HepG2 (cell line): ENCODE data around the gene SLC1A4. TPM values are rescaled to one million over a fixed set of nuclear protein-coding genes. Genes with fewer than 3 reads are reported as not detected.

Experiments used
- FOSL2 ChIP-seq: sonication (generic); formaldehyde crosslinking; IDR thresholded peaks from 2 replicates; pipeline ENCODE4 v1.4.0; 2020; ENCODE audit warnings: missing genetic modification reagents
- FOXO1 ChIP-seq: sonication (generic); formaldehyde crosslinking; IDR thresholded peaks from 2 replicates; pipeline ENCODE4 v1.4.0; 2020; ENCODE audit warnings: missing genetic modification reagents
- GPN1 ChIP-seq: sonication (generic); formaldehyde crosslinking; IDR thresholded peaks from 2 replicates; pipeline ENCODE4 v1.5.1; 2020; ENCODE audit warnings: missing genetic modification reagents, borderline replicate concordance
- HDAC1 ChIP-seq: sonication (generic); formaldehyde crosslinking; IDR thresholded peaks from 2 replicates; pipeline ENCODE4 v1.5.1; 2020; ENCODE audit warnings: mild to moderate bottlenecking, missing genetic modification reagents
- HHEX ChIP-seq: IDR thresholded peaks from 2 replicates; pipeline ENCODE4 v1.6.1; 2016; ENCODE audit warnings: control low read depth
- MATR3 ChIP-seq: sonication (generic); formaldehyde crosslinking; IDR thresholded peaks from 2 replicates; pipeline ENCODE4 v1.4.0; 2020; ENCODE audit warnings: missing genetic modification reagents
- NFE2 ChIP-seq: sonication (generic); formaldehyde crosslinking; IDR thresholded peaks from 2 replicates; pipeline ENCODE4 v1.4.0; 2020; ENCODE audit warnings: missing genetic modification reagents
- PHF8 ChIP-seq: sonication (generic); formaldehyde crosslinking; IDR thresholded peaks from 2 replicates; pipeline ENCODE4 v1.5.0; 2020; ENCODE audit warnings: missing genetic modification reagents
- SMAD1 ChIP-seq: sonication (generic); formaldehyde crosslinking; IDR thresholded peaks from 2 replicates; pipeline ENCODE4 v1.4.0; 2020; ENCODE audit warnings: missing genetic modification reagents, low read depth, mild to moderate bottlenecking, borderline replicate concordance
- SMARCC2 ChIP-seq: fragments of 450-650 bp; IDR thresholded peaks from 2 replicates; pipeline ENCODE4 v1.6.1; 2017; ENCODE audit warnings: antibody characterized with exemption, mild to moderate bottlenecking
- ZFY ChIP-seq: sonication (generic); formaldehyde crosslinking; IDR thresholded peaks from 2 replicates; pipeline ENCODE4 v1.4.0; 2020; ENCODE audit warnings: missing genetic modification reagents
- ZNF143 ChIP-seq: sonication (generic); formaldehyde crosslinking; IDR thresholded peaks from 2 replicates; pipeline ENCODE4 v1.4.0; 2020; ENCODE audit warnings: missing genetic modification reagents
- ZSCAN30 ChIP-seq: sonication (generic); formaldehyde crosslinking; IDR thresholded peaks from 2 replicates; pipeline ENCODE4 v1.5.0; 2020; ENCODE audit warnings: mild to moderate bottlenecking, missing genetic modification reagents
- polyA plus RNA-seq, 8 experiments: library from polyadenylated mRNA; depleted of rRNA in 3 of 8; stranded (reverse) in 7 of 8; unstranded in 1 of 8; fragments of >200 nt; fragmentation: Illumina TruSeq in 4 of 8; extraction: Trizol in 4 of 8; gene quantifications; 2 replicates each; pipeline versions ENCODE4 v1.2.1 to v1.2.3, GENCODE V29; 2011 to 2016; ENCODE audit warnings: low read depth in 4 of 8, missing spikeins in 1 of 8, mixed read lengths in 1 of 8; ENCODE audit not compliant: insufficient read depth in 1 of 8
- total RNA-seq, 5 experiments: library from RNA; depleted of rRNA; stranded (reverse); fragments of >200 nt; fragmentation: Illumina TruSeq; extraction: Trizol; gene quantifications; 2 replicates each; pipeline ENCODE4 v1.2.3, GENCODE V29; 2016; ENCODE audit warnings: low read depth in 1 of 5
- TF ChIP-seq, protein P1 (sequence below): sonication (generic); formaldehyde crosslinking; IDR thresholded peaks from 2 replicates; pipeline ENCODE4 v1.8.1; 2022; ENCODE audit warnings: low read depth, mild to moderate bottlenecking, missing genetic modification reagents
- TF ChIP-seq, protein P2 (sequence below): sonication (generic); formaldehyde crosslinking; IDR thresholded peaks from 2 replicates; pipeline ENCODE4 v1.4.0; 2020; ENCODE audit warnings: missing genetic modification reagents, mild to moderate bottlenecking, borderline replicate concordance
- TF ChIP-seq, protein P3 (sequence below): sonication (generic); formaldehyde crosslinking; IDR thresholded peaks from 2 replicates; pipeline ENCODE4 v1.4.0; 2020; ENCODE audit warnings: mild to moderate bottlenecking, missing genetic modification reagents
- TF ChIP-seq, protein P4 (sequence below): sonication (generic); formaldehyde crosslinking; IDR thresholded peaks from 2 replicates; pipeline ENCODE4 v1.5.0; 2020; ENCODE audit warnings: mild to moderate bottlenecking, missing genetic modification reagents, borderline replicate concordance
- TF ChIP-seq, protein P5 (sequence below): sonication (generic); formaldehyde crosslinking; conservative IDR thresholded peaks from 2 replicates; pipeline ENCODE4 v1.4.0; 2020; ENCODE audit warnings: missing genetic modification reagents

SLC1A4 gene
- total and polyA plus RNA-seq, 2 of the 13 experiments (the other 11 are each of a cell fraction or from before 2014, with no cell fraction given) = 21.0 to 39.6 TPM

DNA sequence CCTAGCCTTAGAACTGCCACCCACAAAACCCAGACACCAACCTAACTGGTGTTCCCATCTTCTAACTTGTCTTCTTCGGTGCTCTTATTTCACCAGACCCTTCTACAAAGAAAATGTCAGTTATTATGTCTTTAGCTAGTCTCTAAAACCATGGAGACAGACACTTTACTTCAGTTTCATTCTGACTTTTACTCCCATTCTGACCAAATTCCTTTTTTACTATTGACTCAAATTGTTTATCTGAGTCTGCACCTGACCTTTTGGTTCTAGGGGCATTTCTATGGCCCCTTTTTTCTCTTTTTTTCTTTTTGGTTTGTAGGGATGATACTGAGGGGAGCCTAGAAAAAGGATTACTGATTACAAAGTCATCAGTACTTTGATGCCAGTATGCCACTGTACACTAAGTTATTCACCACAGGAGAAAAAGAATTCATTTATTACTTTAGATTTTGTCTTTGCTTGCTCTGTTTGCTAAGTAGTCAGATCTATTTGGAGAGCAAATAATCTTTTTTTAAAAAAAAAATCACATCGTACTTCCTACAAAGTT lies 6.8 kb upstream of the SLC1A4 start (continued):
- TF ChIP-seq, protein P1, sequence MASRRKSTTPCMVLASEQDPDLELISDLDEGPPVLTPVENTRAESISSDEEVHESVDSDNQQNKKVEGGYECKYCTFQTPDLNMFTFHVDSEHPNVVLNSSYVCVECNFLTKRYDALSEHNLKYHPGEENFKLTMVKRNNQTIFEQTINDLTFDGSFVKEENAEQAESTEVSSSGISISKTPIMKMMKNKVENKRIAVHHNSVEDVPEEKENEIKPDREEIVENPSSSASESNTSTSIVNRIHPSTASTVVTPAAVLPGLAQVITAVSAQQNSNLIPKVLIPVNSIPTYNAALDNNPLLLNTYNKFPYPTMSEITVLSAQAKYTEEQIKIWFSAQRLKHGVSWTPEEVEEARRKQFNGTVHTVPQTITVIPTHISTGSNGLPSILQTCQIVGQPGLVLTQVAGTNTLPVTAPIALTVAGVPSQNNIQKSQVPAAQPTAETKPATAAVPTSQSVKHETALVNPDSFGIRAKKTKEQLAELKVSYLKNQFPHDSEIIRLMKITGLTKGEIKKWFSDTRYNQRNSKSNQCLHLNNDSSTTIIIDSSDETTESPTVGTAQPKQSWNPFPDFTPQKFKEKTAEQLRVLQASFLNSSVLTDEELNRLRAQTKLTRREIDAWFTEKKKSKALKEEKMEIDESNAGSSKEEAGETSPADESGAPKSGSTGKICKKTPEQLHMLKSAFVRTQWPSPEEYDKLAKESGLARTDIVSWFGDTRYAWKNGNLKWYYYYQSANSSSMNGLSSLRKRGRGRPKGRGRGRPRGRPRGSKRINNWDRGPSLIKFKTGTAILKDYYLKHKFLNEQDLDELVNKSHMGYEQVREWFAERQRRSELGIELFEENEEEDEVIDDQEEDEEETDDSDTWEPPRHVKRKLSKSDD (CRISPR knock-in tag) = no peak
- TF ChIP-seq, protein P2, sequence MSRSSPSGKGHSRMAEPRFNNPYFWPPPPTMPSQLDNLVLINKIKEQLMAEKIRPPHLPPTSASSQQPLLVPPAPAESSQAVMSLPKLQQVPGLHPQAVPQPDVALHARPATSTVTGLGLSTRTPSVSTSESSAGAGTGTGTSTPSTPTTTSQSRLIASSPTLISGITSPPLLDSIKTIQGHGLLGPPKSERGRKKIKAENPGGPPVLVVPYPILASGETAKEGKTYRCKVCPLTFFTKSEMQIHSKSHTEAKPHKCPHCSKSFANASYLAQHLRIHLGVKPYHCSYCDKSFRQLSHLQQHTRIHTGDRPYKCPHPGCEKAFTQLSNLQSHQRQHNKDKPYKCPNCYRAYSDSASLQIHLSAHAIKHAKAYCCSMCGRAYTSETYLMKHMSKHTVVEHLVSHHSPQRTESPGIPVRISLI (CRISPR knock-in tag) = peak; percentile 93
- TF ChIP-seq MATR3 (CRISPR knock-in tag) = no peak
- TF ChIP-seq, protein P3, sequence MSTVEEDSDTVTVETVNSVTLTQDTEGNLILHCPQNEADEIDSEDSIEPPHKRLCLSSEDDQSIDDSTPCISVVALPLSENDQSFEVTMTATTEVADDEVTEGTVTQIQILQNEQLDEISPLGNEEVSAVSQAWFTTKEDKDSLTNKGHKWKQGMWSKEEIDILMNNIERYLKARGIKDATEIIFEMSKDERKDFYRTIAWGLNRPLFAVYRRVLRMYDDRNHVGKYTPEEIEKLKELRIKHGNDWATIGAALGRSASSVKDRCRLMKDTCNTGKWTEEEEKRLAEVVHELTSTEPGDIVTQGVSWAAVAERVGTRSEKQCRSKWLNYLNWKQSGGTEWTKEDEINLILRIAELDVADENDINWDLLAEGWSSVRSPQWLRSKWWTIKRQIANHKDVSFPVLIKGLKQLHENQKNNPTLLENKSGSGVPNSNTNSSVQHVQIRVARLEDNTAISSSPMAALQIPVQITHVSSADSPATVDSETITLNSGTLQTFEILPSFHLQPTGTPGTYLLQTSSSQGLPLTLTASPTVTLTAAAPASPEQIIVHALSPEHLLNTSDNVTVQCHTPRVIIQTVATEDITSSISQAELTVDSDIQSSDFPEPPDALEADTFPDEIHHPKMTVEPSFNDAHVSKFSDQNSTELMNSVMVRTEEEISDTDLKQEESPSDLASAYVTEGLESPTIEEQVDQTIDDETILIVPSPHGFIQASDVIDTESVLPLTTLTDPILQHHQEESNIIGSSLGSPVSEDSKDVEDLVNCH (CRISPR knock-in tag) = no peak
- no peak for TF ChIP-seq ZSCAN30 (CRISPR knock-in tag)
- no peak for TF ChIP-seq FOSL2 (CRISPR knock-in tag)
- no peak for TF ChIP-seq NFE2 (CRISPR knock-in tag)
- TF ChIP-seq, protein P4, sequence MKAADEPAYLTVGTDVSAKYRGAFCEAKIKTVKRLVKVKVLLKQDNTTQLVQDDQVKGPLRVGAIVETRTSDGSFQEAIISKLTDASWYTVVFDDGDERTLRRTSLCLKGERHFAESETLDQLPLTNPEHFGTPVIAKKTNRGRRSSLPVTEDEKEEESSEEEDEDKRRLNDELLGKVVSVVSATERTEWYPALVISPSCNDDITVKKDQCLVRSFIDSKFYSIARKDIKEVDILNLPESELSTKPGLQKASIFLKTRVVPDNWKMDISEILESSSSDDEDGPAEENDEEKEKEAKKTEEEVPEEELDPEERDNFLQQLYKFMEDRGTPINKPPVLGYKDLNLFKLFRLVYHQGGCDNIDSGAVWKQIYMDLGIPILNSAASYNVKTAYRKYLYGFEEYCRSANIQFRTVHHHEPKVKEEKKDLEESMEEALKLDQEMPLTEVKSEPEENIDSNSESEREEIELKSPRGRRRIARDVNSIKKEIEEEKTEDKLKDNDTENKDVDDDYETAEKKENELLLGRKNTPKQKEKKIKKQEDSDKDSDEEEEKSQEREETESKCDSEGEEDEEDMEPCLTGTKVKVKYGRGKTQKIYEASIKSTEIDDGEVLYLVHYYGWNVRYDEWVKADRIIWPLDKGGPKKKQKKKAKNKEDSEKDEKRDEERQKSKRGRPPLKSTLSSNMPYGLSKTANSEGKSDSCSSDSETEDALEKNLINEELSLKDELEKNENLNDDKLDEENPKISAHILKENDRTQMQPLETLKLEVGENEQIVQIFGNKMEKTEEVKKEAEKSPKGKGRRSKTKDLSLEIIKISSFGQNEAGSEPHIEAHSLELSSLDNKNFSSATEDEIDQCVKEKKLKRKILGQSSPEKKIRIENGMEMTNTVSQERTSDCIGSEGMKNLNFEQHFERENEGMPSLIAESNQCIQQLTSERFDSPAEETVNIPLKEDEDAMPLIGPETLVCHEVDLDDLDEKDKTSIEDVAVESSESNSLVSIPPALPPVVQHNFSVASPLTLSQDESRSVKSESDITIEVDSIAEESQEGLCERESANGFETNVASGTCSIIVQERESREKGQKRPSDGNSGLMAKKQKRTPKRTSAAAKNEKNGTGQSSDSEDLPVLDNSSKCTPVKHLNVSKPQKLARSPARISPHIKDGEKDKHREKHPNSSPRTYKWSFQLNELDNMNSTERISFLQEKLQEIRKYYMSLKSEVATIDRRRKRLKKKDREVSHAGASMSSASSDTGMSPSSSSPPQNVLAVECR = no peak
- no peak for TF ChIP-seq ZNF143
- no peak for TF ChIP-seq SMAD1 (CRISPR knock-in tag)
- no peak; the same call in 1 of the 2 replicates for TF ChIP-seq FOXO1
- TF ChIP-seq PHF8 = no peak
- TF ChIP-seq, protein P5, sequence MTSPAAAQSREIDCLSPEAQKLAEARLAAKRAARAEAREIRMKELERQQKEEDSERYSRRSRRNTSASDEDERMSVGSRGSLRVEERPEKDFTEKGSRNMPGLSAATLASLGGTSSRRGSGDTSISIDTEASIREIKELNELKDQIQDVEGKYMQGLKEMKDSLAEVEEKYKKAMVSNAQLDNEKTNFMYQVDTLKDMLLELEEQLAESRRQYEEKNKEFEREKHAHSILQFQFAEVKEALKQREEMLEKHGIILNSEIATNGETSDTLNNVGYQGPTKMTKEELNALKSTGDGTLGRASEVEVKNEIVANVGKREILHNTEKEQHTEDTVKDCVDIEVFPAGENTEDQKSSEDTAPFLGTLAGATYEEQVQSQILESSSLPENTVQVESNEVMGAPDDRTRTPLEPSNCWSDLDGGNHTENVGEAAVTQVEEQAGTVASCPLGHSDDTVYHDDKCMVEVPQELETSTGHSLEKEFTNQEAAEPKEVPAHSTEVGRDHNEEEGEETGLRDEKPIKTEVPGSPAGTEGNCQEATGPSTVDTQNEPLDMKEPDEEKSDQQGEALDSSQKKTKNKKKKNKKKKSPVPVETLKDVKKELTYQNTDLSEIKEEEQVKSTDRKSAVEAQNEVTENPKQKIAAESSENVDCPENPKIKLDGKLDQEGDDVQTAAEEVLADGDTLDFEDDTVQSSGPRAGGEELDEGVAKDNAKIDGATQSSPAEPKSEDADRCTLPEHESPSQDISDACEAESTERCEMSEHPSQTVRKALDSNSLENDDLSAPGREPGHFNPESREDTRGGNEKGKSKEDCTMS (CRISPR knock-in tag) = no peak
- TF ChIP-seq HHEX (CRISPR knock-in tag) = no peak
- TF ChIP-seq ZFY (CRISPR knock-in tag) = no peak
- TF ChIP-seq SMARCC2 = no peak
- 0 out of 2 replicates have a peak, but pooled peaks have one; percentile 25 for TF ChIP-seq HDAC1 (CRISPR knock-in tag)
- no peak for TF ChIP-seq GPN1 (CRISPR knock-in tag)
